MCF 10A (cell line): ENCODE measurements around the gene CTDSP1. TPM values are rescaled to one million over a fixed set of nuclear protein-coding genes. Genes with fewer than 3 reads are reported as not detected.

Source experiments
- BruUV-seq: library from RNA; stranded (reverse); fragments of 400-500 nt; replicated peaks from 2 replicates; lab custom pipeline; 2021; lab: Mats Ljungman, UMichigan
- CTCF ChIA-PET: fragments of 300-600 bp; sonication (Branson Sonifier 250); formaldehyde crosslinking; extraction: SDS; loops from one replicate; lab custom pipeline; 2021; ENCODE audit warnings: antibody characterized with exemption, inconsistent platforms; lab: Yijun Ruan, JAX
- POLR2A ChIA-PET: fragments of 300-600, 350-650 bp; sonication (Branson Sonifier 250); formaldehyde crosslinking; extraction: SDS; loops from one replicate; lab custom pipeline; 2020; ENCODE audit warnings: antibody characterized with exemption, inconsistent platforms; lab: Yijun Ruan, JAX
- DNase-seq: peaks from one replicate; pipeline ENCODE4 v3.0.0-alpha.2; 2018; ENCODE audit not compliant: unreplicated experiment
- H3K27ac Mint-ChIP-seq: one replicate; pipeline ENCODE4 v1.8.0; 2022; ENCODE audit warnings: mild to moderate bottlenecking, low read depth, mixed read lengths; ENCODE audit not compliant: unreplicated experiment
- H3K27me3 Mint-ChIP-seq: one replicate; pipeline ENCODE4 v1.8.0; 2022; ENCODE audit warnings: mixed read lengths; ENCODE audit not compliant: insufficient read depth, unreplicated experiment
- H3K36me3 Mint-ChIP-seq: one replicate; pipeline ENCODE4 v1.8.0; 2022; ENCODE audit warnings: mild to moderate bottlenecking, moderate library complexity, mixed read lengths; ENCODE audit not compliant: insufficient read depth, unreplicated experiment
- H3K4me1 Mint-ChIP-seq: one replicate; pipeline ENCODE4 v1.8.0; 2022; ENCODE audit warnings: mixed read lengths; ENCODE audit not compliant: insufficient read depth, unreplicated experiment
- H3K4me3 Mint-ChIP-seq: one replicate; pipeline ENCODE4 v1.8.0; 2022; ENCODE audit warnings: mild to moderate bottlenecking, moderate library complexity, mixed read lengths; ENCODE audit not compliant: unreplicated experiment
- H3K9me3 Mint-ChIP-seq: one replicate; pipeline ENCODE4 v1.8.0; 2022; ENCODE audit warnings: mixed read lengths; ENCODE audit not compliant: unreplicated experiment
- CTCF ChIP-seq: fragments of 200-600 bp; IDR thresholded peaks from one replicate; pipeline ENCODE4 v1.8.0; 2022; ENCODE audit warnings: antibody characterized with exemption, mild to moderate bottlenecking; ENCODE audit not compliant: unreplicated experiment
- intact Hi-C: fragments of 100-400 bp; cut with micrococcal nuclease; formaldehyde crosslinking; loops from 2 replicates; pipeline ENCODE4 v1.14.1; 2022
- total RNA-seq: library from RNA; stranded (reverse); gene quantifications from 2 replicates; pipeline ENCODE4 v1.2.3, GENCODE V29; 2022

CTDSP1 gene
- total RNA-seq, 1 experiment from 2014 or later: 72.3 TPM

GRCh38 chr2:218357236-218358177 is 42.2 kb upstream of the CTDSP1 start:
- ChIA-PET CTCF (interaction anchor here (0.6 to 7.0 kb wide), 32 partner anchors 10 to 536 kb away, joined by 3 to 110 read pairs (median 5); partner anchors contain the start of genes AAMP, PNKD and TMBIM1), POLR2A (interaction anchor here (1.0 to 1.4 kb wide), 4 partner anchors 39 to 86 kb away, joined by 3 to 6 read pairs (median 4); no protein-coding TSS in a partner anchor)
- intact Hi-C loops: no loop called here
- Mint-ChIP-seq H3K9me3 (no peaks in the 10 kb centered on the region), H3K4me1 (no peaks in the 10 kb centered on the region), H3K4me3 (no peak overlapping the region), H3K36me3 (no peaks in the 10 kb centered on the region), H3K27me3 (no peaks in the 10 kb centered on the region), H3K27ac (no peak overlapping the region)
- no peak for DNase-seq
- no TSS peak for BruUV-seq
- TF ChIP-seq CTCF: no peak

GRCh38 chr2:218360453-218360852 is 39.2 kb upstream of the CTDSP1 start:
- Mint-ChIP-seq H3K9me3 (no peaks in the 10 kb centered on the region), H3K27ac (no peak overlapping the region), H3K36me3 (no peaks in the 10 kb centered on the region), H3K4me3 (no peak overlapping the region), H3K4me1 (no peaks in the 10 kb centered on the region), H3K27me3 (no peaks in the 10 kb centered on the region)
- no peak for TF ChIP-seq CTCF
- DNase-seq: no peak
- CTCF ChIA-PET: interaction anchor here (1.0 to 1.8 kb wide), 2 partner anchors 59 to 62 kb away, joined by 3 to 8 read pairs; no protein-coding TSS in a partner anchor
- POLR2A ChIA-PET: no interaction called here
- intact Hi-C loops: no loop called here
- BruUV-seq: no TSS peak

GRCh38 chr2:218362606-218363005 is 37.1 kb upstream of the CTDSP1 start:
- Mint-ChIP-seq H3K27ac (no peak overlapping the region), H3K9me3 (no peaks in the 10 kb centered on the region), H3K4me1 (no peaks in the 10 kb centered on the region), H3K36me3 (no peaks in the 10 kb centered on the region), H3K4me3 (no peak overlapping the region), H3K27me3 (no peaks in the 10 kb centered on the region)
- POLR2A ChIA-PET: interaction anchor here (1.1 kb wide), 1 partner anchor 65 kb away, joined by 3 read pairs; no protein-coding TSS in a partner anchor
- BruUV-seq: no TSS peak
- no peak for TF ChIP-seq CTCF
- CTCF ChIA-PET: interaction anchor here (0.7 kb wide), 2 partner anchors 89 to 286 kb away, joined by 3 read pairs; no protein-coding TSS in a partner anchor
- intact Hi-C loops: no loop called here
- no peak for DNase-seq

GRCh38 chr2:218363736-218364135 is 35.9 kb upstream of the CTDSP1 start:
- DNase-seq: no peak
- no peaks in the 10 kb centered on the region for H3K36me3 Mint-ChIP-seq
- ChIA-PET POLR2A (interaction anchor here (1.0 kb wide), 1 partner anchor 34 kb away, joined by 3 read pairs; no protein-coding TSS in a partner anchor), CTCF (interaction anchor here (1.5 to 1.9 kb wide), 2 partner anchors 62 to 65 kb away, joined by 5 to 12 read pairs; no protein-coding TSS in a partner anchor)
- intact Hi-C loops: no loop called here
- no peak overlapping the region for H3K27ac Mint-ChIP-seq
- no peak overlapping the region for H3K4me3 Mint-ChIP-seq
- H3K9me3 Mint-ChIP-seq: no peaks in the 10 kb centered on the region
- TF ChIP-seq CTCF: no peak
- no peaks in the 10 kb centered on the region for H3K27me3 Mint-ChIP-seq
- no peaks in the 10 kb centered on the region for H3K4me1 Mint-ChIP-seq
- BruUV-seq: no TSS peak
